GOT3 (cell line): ENCODE results near the gene HOXA5.

ENCODE experiments used
- DNase-seq: peaks from one replicate; lab custom pipeline; 2025; ENCODE audit warnings: mixed read lengths; lab: John Stamatoyannopoulos, UW

The HOXA5 gene

GRCh38 chr7:27143023-27143949 is at the start of gene HOXA5:
Gene HOXA5 (minus strand): TSS chr7:27143681. CDS start chr7:27143607, 74 bp downstream.
- DNase-seq = peak; percentile 79

- no peak for DNase-seq
These were observed 49.3 kb upstream of the HOXA5 start for GRCh38 chr7:27192546-27193334.

- DNase-seq = no peak
These were observed 48.5 kb upstream of the HOXA5 start for GRCh38 chr7:27191833-27192545.

- DNase-seq = no peak
These were observed 47.8 kb upstream of the HOXA5 start for GRCh38 chr7:27191161-27191731.

GRCh38 chr7:27189997-27190748 is 46.7 kb upstream of the HOXA5 start:
- DNase-seq = no peak

- no peak for DNase-seq
These were observed 46.0 kb upstream of the HOXA5 start for GRCh38 chr7:27189295-27189996.

GRCh38 chr7:27188386-27189294 is 45.2 kb upstream of the HOXA5 start:
- DNase-seq = no peak

- no peak for DNase-seq
These were observed 44.2 kb upstream of the HOXA5 start for GRCh38 chr7:27187475-27188385.

GRCh38 chr7:27186668-27187474 is 43.4 kb upstream of the HOXA5 start:
- no peak for DNase-seq

GRCh38 chr7:27185854-27186667 is 42.6 kb upstream of the HOXA5 start:
- no peak for DNase-seq

GRCh38 chr7:27185013-27185853 is 41.8 kb upstream of the HOXA5 start, which contains the start of gene HOXA11:
Gene HOXA11 (minus strand): TSS chr7:27185232. CDS start chr7:27185144, 88 bp downstream.
- DNase-seq = no peak

- no peak for DNase-seq
These were observed 41.0 kb upstream of the HOXA5 start for GRCh38 chr7:27184337-27185012.

- no peak for DNase-seq
These were observed 40.3 kb upstream of the HOXA5 start for GRCh38 chr7:27183682-27184336.
